HepG2 (cell line): ENCODE measurements around the gene KLHDC8B. TPM values are rescaled to one million over a fixed set of nuclear protein-coding genes. Genes with fewer than 3 reads are reported as not detected.

Experiments used
- AKAP8 ChIP-seq: sonication (generic); formaldehyde crosslinking; IDR thresholded peaks from 2 replicates; pipeline ENCODE4 v1.5.1; 2020; ENCODE audit warnings: mild to moderate bottlenecking, missing genetic modification reagents
- EHMT2 ChIP-seq: fragments of 200-600 bp; sonication (generic); IDR thresholded peaks from 2 replicates; pipeline ENCODE4 v1.7.0; 2017; ENCODE audit warnings: antibody characterized with exemption, low read depth, low read length, borderline replicate concordance
- GABPA ChIP-seq, 2 experiments: IDR thresholded peaks; 2 replicates each; pipeline ENCODE4 v1.6.1; 2011 to 2016; ENCODE audit warnings: low read depth in 2 of 2, low read length in 1 of 2, missing biosample characterization in 1 of 2, missing genetic modification characterization in 1 of 2
- KAT2B ChIP-seq: fragments of 150-350 bp; IDR thresholded peaks from 2 replicates; pipeline ENCODE4 v1.6.1; 2014; ENCODE audit warnings: low read depth, low read length, borderline replicate concordance
- KLF12 ChIP-seq: sonication (generic); formaldehyde crosslinking; IDR thresholded peaks from 2 replicates; pipeline ENCODE4 v1.4.0; 2020; ENCODE audit warnings: missing genetic modification reagents, borderline replicate concordance
- MAX ChIP-seq: IDR thresholded peaks from 2 replicates; pipeline ENCODE4 v1.6.1; 2012; ENCODE audit warnings: inconsistent platforms
- SYNCRIP ChIP-seq: fragments of 200-400 bp; formaldehyde crosslinking; IDR thresholded peaks from 2 replicates; pipeline ENCODE4 v1.6.1; 2018; ENCODE audit warnings: mild to moderate bottlenecking, low read depth, low read length; ENCODE audit not compliant: insufficient read depth
- XBP1 ChIP-seq: sonication (generic); formaldehyde crosslinking; IDR thresholded peaks from 2 replicates; pipeline ENCODE4 v1.5.0; 2020; ENCODE audit warnings: missing genetic modification reagents
- ZGPAT ChIP-seq: IDR thresholded peaks from 2 replicates; pipeline ENCODE4 v1.6.1; 2016; ENCODE audit warnings: mild to moderate bottlenecking
- ZHX2 ChIP-seq, 2 experiments: sonication (generic) in 1 of 2; formaldehyde crosslinking in 1 of 2; IDR thresholded peaks; 2 replicates each; pipeline versions ENCODE4 v1.6.1 to v1.9.0; 2014 to 2022; ENCODE audit warnings: antibody characterized with exemption in 1 of 2, borderline replicate concordance in 1 of 2, inconsistent platforms in 1 of 2, low read depth in 1 of 2, missing genetic modification reagents in 1 of 2
- ZNF281 ChIP-seq: sonication (generic); formaldehyde crosslinking; IDR thresholded peaks from 2 replicates; pipeline ENCODE4 v1.4.0; 2020; ENCODE audit warnings: missing genetic modification reagents, borderline replicate concordance
- polyA plus RNA-seq, 8 experiments: library from polyadenylated mRNA; depleted of rRNA in 3 of 8; stranded (reverse) in 7 of 8; unstranded in 1 of 8; fragments of >200 nt; fragmentation: Illumina TruSeq in 4 of 8; extraction: Trizol in 4 of 8; gene quantifications; 2 replicates each; pipeline versions ENCODE4 v1.2.1 to v1.2.3, GENCODE V29; 2011 to 2016; ENCODE audit warnings: low read depth in 4 of 8, missing spikeins in 1 of 8, mixed read lengths in 1 of 8; ENCODE audit not compliant: insufficient read depth in 1 of 8
- total RNA-seq, 5 experiments: library from RNA; depleted of rRNA; stranded (reverse); fragments of >200 nt; fragmentation: Illumina TruSeq; extraction: Trizol; gene quantifications; 2 replicates each; pipeline ENCODE4 v1.2.3, GENCODE V29; 2016; ENCODE audit warnings: low read depth in 1 of 5
- TF ChIP-seq, protein P1 (sequence below): IDR thresholded peaks from 2 replicates; pipeline ENCODE4 v1.6.1; 2016; ENCODE audit warnings: missing genetic modification reagents, missing compliant biosample characterization
- TF ChIP-seq, protein P2 (sequence below): sonication (generic); formaldehyde crosslinking; IDR thresholded peaks from 2 replicates; pipeline ENCODE4 v1.8.0; 2022; ENCODE audit warnings: missing genetic modification reagents, mild to moderate bottlenecking, moderate library complexity, borderline replicate concordance

The KLHDC8B gene
- total and polyA plus RNA-seq, 2 of the 13 experiments (the other 11 are each of a cell fraction or from before 2014, with no cell fraction given) = 17.2 to 17.8 TPM

DNA sequence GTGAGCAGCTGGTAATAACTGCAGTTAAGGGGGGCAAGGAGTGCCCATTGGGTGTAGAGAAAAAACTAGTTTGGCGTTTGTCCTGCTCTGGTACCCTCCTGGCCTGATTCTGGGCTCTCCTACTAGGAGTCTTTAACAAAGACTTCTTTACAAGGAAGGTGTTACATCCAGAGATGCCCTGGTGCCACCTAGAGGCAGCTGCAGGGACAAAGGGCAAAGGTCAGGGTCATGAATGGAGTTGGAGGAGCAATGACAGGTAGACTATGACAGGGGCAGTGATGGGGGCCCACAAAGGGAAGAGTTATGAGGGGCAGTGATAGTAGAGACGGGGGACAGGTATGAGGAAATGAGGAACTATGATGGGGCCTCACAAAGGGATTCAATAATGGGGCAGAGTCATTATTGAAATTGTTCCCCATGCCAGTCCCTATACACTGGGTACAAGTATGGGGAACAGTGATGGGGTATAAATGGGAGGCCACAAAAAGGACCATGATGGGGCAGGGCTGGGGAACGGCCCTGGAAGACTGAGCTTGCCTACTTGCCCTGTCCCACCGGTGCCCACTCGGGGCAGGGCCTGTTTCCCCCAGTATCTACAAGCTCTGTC lies 13.2 kb upstream of the KLHDC8B start (continued):
- TF ChIP-seq ZGPAT (CRISPR knock-in tag) (no peak), EHMT2 (no peak), XBP1 (no peak), ZHX2 (IDR thresholded peaks at IDR 0.05; ENCODE audit: low read depth) (no peak), ZHX2 (CRISPR knock-in tag; IDR thresholded peaks at IDR 0.05; ENCODE audit: borderline replicate concordance) (no peak), SYNCRIP (no peak), KLF12 (no peak), ZNF281 (CRISPR knock-in tag) (0 out of 2 replicates have a peak, but pooled peaks have one; percentile 22), MAX (no peak), AKAP8 (CRISPR knock-in tag) (peak; percentile 9; the same call in 1 of the 2 replicates), KAT2B (no peak), GABPA (IDR thresholded peaks at IDR 0.05; ENCODE audit: low read depth, low read length) (no peak), GABPA (CRISPR knock-in tag; IDR thresholded peaks at IDR 0.05; ENCODE audit: low read depth) (peak; percentile 37; the same call in 1 of the 2 replicates)
- TF ChIP-seq, protein P1, sequence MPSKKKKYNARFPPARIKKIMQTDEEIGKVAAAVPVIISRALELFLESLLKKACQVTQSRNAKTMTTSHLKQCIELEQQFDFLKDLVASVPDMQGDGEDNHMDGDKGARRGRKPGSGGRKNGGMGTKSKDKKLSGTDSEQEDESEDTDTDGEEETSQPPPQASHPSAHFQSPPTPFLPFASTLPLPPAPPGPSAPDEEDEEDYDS = no peak
- TF ChIP-seq, protein P2, sequence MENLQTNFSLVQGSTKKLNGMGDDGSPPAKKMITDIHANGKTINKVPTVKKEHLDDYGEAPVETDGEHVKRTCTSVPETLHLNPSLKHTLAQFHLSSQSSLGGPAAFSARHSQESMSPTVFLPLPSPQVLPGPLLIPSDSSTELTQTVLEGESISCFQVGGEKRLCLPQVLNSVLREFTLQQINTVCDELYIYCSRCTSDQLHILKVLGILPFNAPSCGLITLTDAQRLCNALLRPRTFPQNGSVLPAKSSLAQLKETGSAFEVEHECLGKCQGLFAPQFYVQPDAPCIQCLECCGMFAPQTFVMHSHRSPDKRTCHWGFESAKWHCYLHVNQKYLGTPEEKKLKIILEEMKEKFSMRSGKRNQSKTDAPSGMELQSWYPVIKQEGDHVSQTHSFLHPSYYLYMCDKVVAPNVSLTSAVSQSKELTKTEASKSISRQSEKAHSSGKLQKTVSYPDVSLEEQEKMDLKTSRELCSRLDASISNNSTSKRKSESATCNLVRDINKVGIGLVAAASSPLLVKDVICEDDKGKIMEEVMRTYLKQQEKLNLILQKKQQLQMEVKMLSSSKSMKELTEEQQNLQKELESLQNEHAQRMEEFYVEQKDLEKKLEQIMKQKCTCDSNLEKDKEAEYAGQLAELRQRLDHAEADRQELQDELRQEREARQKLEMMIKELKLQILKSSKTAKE (CRISPR knock-in tag) = no peak
